Memory B cell (primary cell): Measurements from ENCODE around the gene RNPEPL1.

Source experiments
- ATAC-seq: fragments of 150-1000 bp; cut with Tn5 transposase; 2 replicates; pipeline ENCODE4 v1.10.0; 2021; ENCODE audit warnings: low read depth, mild to moderate bottlenecking, moderate library complexity
- DNase-seq, 2 donors: peaks; one replicate each; pipeline ENCODE4 v3.0.0; 2022; ENCODE audit warnings: low spot score in 2 of 2
- H3K27ac Mint-ChIP-seq: one replicate; pipeline ENCODE4 v1.8.0; 2022; ENCODE audit warnings: mild to moderate bottlenecking, moderate library complexity, mixed read lengths
- H3K27me3 Mint-ChIP-seq: one replicate; pipeline ENCODE4 v1.8.0; 2022; ENCODE audit warnings: mixed read lengths
- H3K36me3 Mint-ChIP-seq: one replicate; pipeline ENCODE4 v1.8.0; 2022; ENCODE audit warnings: mild to moderate bottlenecking, mixed read lengths
- H3K4me1 Mint-ChIP-seq: one replicate; pipeline ENCODE4 v1.8.0; 2022; ENCODE audit warnings: mixed read lengths
- H3K4me3 Mint-ChIP-seq: one replicate; pipeline ENCODE4 v1.8.0; 2022; ENCODE audit warnings: mild to moderate bottlenecking, moderate library complexity, mixed read lengths
- H3K9me3 Mint-ChIP-seq: one replicate; pipeline ENCODE4 v1.8.0; 2022; ENCODE audit warnings: mixed read lengths

RNPEPL1 gene

DNA sequence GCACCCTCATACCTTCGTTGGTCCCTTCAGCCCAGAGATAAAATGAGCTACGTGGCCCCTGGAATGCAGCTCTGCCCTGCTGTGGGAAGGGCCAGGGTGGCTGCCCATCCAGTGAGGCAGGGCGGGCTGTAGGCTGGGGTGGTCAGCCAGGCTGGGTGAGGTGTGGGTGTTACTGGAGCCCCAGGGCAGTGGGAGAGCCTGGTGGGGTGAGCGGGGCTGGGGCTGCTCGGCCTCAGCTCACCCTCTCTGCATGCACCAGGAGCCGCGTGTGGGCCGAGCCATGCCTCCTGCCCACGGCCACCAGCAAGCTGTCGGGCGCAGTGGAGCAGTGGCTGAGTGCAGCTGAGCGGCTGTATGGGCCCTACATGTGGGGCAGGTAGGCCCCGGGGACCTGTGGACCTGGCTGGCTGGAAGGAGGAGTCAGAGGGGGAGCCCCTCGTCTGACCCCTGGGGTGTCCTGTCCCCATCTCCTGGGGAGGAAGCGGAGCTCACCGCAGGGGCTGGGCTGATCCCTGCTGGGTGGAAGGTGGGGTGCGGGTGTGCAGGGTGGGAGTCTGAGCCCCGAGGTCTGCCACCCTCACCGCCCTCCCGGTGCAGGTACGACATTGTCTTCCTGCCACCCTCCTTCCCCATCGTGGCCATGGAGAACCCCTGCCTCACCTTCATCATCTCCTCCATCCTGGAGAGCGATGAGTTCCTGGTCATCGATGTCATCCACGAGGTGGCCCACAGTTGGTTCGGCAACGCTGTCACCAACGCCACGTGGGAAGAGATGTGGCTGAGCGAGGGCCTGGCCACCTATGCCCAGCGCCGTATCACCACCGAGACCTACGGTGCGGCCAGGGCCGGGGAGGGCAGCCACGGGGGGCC lies 5.5 kb downstream of the RNPEPL1 start:
- Mint-ChIP-seq H3K9me3 (no peaks in the 10 kb centered on the region), H3K4me1 (peaks cover 19% of the 10 kb centered on the region), H3K27me3 (no peaks in the 10 kb centered on the region), H3K27ac (no peak overlapping the region), H3K4me3 (no peak overlapping the region), H3K36me3 (peaks cover 15% of the 10 kb centered on the region)
- ATAC-seq = no peak
- no peak for DNase-seq

DNA sequence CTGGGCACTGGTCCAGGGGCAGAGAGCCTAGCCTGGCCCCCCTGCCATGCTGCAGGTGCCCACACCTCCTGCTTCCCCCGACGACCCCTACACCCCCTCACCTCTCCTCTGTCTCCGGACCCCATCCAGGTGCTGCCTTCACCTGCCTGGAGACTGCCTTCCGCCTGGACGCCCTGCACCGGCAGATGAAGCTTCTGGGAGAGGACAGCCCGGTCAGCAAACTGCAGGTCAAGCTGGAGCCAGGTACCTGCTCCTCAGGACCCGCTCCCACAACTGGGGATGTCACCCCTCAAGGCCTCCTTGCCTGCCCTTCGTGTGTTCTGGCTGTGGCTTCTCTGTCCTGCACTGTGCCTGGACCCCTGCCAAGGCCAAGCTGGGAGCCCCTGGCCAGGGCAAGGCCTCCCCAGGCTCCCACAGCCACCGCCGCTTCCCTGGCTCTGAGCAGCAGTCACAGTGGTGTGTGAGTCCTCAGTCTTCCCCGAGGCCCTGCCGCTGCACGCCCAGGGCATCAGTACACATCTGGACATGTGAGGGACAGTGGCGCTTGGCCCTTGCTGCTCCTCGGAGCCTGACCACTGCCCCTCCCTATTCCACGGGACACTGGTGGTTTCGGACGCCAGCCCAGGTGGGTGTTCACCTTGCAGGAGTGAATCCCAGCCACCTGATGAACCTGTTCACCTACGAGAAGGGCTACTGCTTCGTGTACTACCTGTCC lies 6.3 kb downstream of the RNPEPL1 start:
- no peak for DNase-seq
- Mint-ChIP-seq H3K27ac (no peak overlapping the region), H3K4me1 (peaks cover 20% of the 10 kb centered on the region), H3K4me3 (no peak overlapping the region), H3K36me3 (peaks cover 15% of the 10 kb centered on the region), H3K27me3 (no peaks in the 10 kb centered on the region), H3K9me3 (no peaks in the 10 kb centered on the region)
- ATAC-seq = no peak

DNA sequence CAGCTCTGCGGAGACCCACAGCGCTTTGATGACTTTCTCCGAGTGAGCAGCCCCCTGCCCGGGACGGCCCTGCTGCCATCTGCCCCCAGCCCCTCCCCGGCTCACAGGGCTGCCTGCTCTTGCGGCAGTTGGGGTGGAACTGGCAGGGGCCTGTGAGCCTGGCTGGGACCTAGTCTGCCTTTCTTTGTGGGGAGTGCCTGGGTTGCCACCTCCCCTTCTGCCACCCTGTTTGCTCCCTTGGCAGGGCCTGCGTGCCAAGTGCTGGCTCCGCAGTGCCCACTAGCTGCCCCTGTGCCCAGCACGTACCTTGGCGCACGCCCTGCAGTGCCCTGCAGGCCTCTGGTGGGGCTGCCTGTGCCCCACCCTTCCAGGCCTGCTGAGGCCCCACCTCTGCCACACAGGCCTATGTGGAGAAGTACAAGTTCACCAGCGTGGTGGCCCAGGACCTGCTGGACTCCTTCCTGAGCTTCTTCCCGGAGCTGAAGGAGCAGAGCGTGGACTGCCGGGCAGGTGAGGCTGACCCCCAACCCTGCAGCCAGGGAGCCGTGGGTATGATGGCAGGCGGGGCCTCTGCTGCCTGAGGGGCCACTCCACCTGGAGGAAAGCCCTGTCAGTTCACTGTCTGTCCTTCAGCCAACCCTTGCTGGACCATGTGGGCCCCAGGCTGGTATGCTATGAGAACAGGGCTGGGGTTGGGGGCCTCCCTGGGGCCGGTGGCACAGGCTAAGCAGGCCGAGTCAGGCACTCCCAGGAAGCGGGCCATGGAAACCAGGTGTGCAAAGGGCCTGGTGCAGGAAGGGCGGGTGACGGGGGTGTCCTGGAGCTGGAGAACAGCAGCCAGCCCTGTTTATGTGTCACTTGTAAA lies 7.0 kb downstream of the RNPEPL1 start:
- Mint-ChIP-seq H3K4me1 (peaks cover 21% of the 10 kb centered on the region), H3K27me3 (no peaks in the 10 kb centered on the region), H3K27ac (no peak overlapping the region), H3K9me3 (no peaks in the 10 kb centered on the region), H3K36me3 (peaks cover 15% of the 10 kb centered on the region), H3K4me3 (no peak overlapping the region)
- no peak for ATAC-seq
- no peak for DNase-seq

DNA sequence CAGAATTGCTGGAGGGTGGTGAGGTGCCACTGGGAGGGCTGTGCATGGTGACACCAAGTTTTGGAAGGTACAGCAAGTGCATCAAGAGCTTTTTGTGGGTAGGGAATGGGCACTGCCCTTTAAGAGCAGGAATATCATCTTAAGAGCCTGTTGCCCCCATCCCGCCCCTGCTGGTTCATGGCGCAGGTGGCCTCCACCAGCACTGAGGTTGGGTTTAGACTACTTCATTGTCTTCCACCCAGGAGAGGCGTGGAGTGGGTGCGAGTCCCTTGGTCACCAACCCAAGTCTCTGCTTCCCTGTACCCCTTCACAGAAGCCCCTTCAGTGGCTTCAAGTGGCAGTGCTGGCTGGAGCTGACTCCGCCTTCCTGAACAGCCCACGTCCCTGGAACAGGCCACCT lies 7.8 kb downstream of the RNPEPL1 start:
- H3K4me1 Mint-ChIP-seq = peaks cover 21% of the 10 kb centered on the region
- no peak overlapping the region for H3K27ac Mint-ChIP-seq
- peaks cover 22% of the 10 kb centered on the region for H3K36me3 Mint-ChIP-seq
- no peak overlapping the region for H3K4me3 Mint-ChIP-seq
- ATAC-seq (no peak), DNase-seq (no peak)
- no peaks in the 10 kb centered on the region for H3K27me3 Mint-ChIP-seq
- H3K9me3 Mint-ChIP-seq = no peaks in the 10 kb centered on the region

DNA sequence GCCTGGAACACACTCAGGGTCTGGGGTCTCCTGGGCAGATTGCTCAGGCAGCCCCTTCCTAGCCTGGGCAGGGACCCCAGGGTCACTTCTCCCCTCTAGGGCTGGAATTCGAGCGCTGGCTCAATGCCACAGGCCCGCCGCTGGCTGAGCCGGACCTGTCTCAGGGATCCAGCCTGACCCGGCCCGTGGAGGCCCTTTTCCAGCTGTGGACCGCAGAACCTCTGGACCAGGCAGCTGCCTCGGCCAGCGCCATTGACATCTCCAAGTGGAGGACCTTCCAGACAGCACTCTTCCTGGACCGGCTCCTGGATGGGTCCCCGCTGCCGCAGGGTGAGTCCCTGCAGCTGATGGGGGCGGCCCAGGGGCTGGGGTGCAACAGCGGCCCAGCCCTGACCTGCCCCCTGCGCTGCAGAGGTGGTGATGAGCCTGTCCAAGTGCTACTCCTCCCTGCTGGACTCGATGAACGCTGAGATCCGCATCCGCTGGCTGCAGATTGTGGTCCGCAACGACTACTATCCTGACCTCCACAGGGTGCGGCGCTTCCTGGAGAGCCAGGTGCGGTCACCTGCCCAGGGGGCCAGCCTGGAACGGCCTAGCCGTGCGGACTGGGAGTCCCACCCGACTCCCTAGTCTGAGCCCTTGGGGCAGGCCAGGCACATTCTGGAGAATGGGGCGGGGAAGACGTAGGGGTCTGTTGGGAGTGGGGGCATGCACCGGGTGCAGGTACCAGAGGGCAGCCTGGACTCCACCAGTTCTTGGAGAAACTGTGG lies 8.3 kb downstream of the RNPEPL1 start:
- ATAC-seq (no peak), DNase-seq (no peak)
- no peaks in the 10 kb centered on the region for H3K27me3 Mint-ChIP-seq
- H3K4me3 Mint-ChIP-seq = no peak overlapping the region
- no peak overlapping the region for H3K27ac Mint-ChIP-seq
- H3K9me3 Mint-ChIP-seq = no peaks in the 10 kb centered on the region
- peaks cover 22% of the 10 kb centered on the region for H3K36me3 Mint-ChIP-seq
- H3K4me1 Mint-ChIP-seq = peaks cover 17% of the 10 kb centered on the region

DNA sequence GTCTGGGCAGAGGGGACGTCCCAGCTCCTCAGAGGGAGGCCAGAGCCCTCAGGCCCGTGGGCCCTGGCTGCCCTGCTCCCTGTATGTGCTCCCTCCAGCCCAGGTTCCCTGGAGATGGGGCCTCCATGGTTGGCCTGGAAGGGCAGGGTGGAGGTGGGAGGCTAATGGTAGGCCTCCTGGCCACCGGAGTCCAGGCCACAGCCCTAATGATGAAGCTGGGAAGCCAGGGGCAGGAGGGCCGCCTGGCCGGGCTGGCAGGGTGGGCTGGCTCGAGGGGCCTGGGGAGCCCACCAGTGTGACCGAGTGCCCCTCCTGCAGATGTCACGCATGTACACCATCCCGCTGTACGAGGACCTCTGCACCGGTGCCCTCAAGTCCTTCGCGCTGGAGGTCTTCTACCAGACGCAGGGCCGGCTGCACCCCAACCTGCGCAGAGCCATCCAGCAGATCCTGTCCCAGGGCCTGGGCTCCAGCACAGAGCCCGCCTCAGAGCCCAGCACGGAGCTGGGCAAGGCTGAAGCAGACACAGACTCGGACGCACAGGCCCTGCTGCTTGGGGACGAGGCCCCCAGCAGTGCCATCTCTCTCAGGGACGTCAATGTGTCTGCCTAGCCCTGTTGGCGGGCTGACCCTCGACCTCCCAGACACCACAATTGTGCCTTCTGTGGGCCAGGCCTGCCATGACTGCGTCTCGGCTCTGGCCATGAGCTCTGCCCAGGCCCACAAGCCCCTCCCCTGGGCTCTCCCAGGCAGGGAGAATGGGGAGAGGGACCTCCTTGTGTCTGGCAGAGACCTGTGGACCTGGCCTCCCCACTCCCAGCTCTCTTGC lies 9.2 kb downstream of the RNPEPL1 start:
- peaks cover 17% of the 10 kb centered on the region for H3K4me1 Mint-ChIP-seq
- no peak for ATAC-seq
- H3K36me3 Mint-ChIP-seq = peaks cover 24% of the 10 kb centered on the region
- no peaks in the 10 kb centered on the region for H3K27me3 Mint-ChIP-seq
- no peak for DNase-seq
- H3K27ac Mint-ChIP-seq = no peak overlapping the region
- peaks cover 1% of the 10 kb centered on the region for H3K9me3 Mint-ChIP-seq
- H3K4me3 Mint-ChIP-seq = no peak overlapping the region

DNA sequence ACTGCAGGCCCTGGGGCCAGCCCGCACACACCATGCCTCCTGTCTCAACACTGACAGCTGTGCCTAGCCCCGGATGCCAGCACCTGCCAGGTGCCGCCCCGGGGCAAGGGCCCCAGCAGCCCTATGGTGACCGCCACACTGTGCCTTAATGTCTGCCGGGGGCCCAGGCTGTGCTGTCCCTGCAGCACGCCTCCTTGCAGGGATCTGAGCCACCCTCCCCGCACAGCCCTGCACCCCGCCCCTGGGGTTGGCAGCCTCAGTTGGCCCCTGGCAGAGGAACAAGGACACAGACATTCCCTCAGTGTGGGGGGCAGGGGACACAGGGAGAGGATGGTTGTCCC lies 9.8 kb downstream of the RNPEPL1 start:
- Mint-ChIP-seq H3K4me3 (no peak overlapping the region), H3K27me3 (no peaks in the 10 kb centered on the region), H3K27ac (no peak overlapping the region), H3K9me3 (peaks cover 1% of the 10 kb centered on the region), H3K36me3 (peaks cover 24% of the 10 kb centered on the region), H3K4me1 (peaks cover 17% of the 10 kb centered on the region)
- ATAC-seq (no peak), DNase-seq (no peak)

DNA sequence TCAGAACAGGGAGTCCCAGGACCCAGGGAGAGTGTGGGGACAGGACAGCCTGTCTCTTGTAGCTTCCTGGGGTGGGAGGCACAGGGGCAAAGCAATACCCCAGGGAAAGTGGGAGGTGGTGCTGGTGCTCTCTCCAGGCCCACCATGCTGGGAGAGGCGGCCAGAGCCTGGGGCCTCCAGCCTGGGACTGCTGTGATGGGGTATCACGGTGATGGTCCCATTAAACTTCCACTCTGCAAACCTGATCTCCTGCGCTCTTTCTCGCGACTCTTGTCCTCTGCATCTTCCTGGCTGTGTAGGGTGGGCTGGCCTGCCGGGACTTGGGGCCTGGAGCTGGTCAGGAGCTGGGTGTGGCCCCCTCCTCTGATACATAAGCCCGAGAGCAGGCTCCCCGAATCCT lies 10.2 kb downstream of the RNPEPL1 start:
- H3K36me3 Mint-ChIP-seq = peaks cover 24% of the 10 kb centered on the region
- peaks cover 17% of the 10 kb centered on the region for H3K4me1 Mint-ChIP-seq
- ATAC-seq = no peak
- no peak for DNase-seq
- H3K9me3 Mint-ChIP-seq = peaks cover 1% of the 10 kb centered on the region
- H3K27me3 Mint-ChIP-seq = no peaks in the 10 kb centered on the region
- no peak overlapping the region for H3K27ac Mint-ChIP-seq
- no peak overlapping the region for H3K4me3 Mint-ChIP-seq

DNA sequence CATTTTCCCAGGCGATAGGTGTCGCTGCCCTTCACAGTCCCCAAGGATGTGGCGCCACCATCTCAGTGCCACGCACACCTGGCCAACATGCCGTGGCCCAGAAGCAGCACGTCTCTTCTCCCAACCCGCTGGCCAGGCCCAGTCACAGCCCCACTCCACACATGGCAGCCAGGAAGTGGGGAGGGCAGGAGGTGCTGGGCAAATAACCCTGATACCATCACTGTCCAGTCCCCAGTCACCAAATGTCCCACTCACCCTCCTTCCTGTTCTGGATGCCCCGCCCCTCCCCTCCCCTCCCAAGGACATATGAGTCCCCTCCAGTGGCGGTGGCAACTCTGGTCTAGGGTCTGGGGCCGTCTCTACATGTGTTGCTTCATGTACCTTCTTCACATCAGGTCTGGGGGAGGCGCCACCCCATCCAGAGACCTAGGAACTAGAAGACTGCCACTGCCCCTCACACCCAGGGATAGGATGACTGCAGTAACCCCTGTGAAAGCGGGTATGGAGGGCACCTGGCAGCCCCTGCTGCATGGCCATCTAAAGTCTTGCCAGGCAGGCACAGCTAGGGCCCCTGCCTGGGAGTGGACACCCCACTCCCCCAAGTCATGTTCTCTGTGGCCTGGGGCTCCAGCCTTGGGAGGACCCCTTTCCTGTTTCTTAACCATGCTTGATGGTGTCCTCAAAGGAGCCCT lies 10.9 kb downstream of the RNPEPL1 start:
- Mint-ChIP-seq H3K27me3 (no peaks in the 10 kb centered on the region), H3K4me3 (no peak overlapping the region), H3K4me1 (peaks cover 17% of the 10 kb centered on the region), H3K27ac (no peak overlapping the region), H3K9me3 (peaks cover 1% of the 10 kb centered on the region), H3K36me3 (peaks cover 24% of the 10 kb centered on the region)
- no peak for ATAC-seq
- DNase-seq = no peak

DNA sequence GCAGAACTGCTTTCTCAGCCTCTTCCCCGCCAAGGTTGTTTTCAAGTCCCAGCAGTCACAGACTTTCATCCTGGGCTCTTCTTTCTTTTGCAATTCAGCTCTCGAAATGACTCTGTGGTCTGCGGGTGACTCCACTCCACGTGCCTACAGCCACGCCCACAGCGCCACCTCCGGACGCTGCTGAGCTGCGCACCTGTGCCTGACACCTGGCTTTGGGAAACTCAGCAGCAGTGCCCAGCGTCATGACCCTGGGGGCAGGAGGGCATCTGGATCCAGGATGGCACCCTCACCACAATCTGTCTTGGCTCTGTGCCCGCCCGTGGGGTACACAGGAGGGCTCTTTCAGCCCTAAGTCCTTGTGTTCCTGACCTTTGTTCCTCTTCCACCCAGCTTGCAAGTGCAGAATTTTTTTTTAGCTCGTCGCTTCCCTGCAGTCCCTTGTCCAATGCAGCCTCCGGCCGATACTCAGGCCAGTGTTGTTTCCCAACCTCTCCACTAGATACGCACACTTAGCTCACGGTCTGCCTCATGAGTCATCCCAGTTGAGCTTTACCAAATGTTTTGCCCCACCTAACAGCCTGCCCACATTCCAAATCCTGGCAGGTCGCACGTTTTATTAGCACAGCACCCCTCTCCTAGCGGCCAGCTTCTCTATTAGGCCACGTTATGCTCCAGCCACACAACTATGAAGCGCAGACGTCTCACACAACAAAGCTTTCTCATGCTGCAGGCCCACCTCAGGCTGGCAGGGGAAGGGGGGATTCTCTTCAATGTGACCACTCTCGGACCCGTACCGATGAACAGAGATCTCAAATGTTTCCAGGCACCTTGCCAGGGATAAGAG lies 11.7 kb downstream of the RNPEPL1 start:
- peak; percentile 52 to 59 for DNase-seq
- no peak overlapping the region for H3K27ac Mint-ChIP-seq
- no peak overlapping the region for H3K4me3 Mint-ChIP-seq
- ATAC-seq = peak; percentile 71
- peaks cover 20% of the 10 kb centered on the region for H3K36me3 Mint-ChIP-seq
- no peaks in the 10 kb centered on the region for H3K27me3 Mint-ChIP-seq
- peaks cover 1% of the 10 kb centered on the region for H3K9me3 Mint-ChIP-seq
- H3K4me1 Mint-ChIP-seq = peaks cover 24% of the 10 kb centered on the region

DNA sequence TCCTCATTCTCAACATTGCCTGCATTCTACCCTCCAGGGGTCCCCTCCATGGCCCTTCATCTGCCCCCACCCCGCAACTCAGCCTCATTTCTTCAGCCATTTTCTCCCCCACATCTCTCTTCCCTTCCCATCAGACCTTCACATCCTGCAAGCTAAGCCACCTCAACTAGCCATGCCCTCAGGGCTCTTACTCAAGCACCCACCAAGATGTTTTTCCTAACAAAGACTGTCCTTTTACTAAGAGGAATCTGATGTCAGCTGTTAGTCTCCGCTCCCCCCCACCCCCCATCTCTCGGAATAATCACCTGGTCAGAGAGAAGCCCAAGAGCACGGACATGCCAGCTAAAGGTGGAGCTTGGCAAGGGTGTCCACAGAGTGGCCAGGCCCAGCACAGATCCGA lies 13.5 kb downstream of the RNPEPL1 start:
- ATAC-seq (no peak), DNase-seq (no peak)
- H3K4me1 Mint-ChIP-seq = peaks cover 31% of the 10 kb centered on the region
- no peaks in the 10 kb centered on the region for H3K27me3 Mint-ChIP-seq
- H3K4me3 Mint-ChIP-seq = no peak overlapping the region
- peaks cover 1% of the 10 kb centered on the region for H3K9me3 Mint-ChIP-seq
- no peak overlapping the region for H3K27ac Mint-ChIP-seq
- peaks cover 14% of the 10 kb centered on the region for H3K36me3 Mint-ChIP-seq

DNA sequence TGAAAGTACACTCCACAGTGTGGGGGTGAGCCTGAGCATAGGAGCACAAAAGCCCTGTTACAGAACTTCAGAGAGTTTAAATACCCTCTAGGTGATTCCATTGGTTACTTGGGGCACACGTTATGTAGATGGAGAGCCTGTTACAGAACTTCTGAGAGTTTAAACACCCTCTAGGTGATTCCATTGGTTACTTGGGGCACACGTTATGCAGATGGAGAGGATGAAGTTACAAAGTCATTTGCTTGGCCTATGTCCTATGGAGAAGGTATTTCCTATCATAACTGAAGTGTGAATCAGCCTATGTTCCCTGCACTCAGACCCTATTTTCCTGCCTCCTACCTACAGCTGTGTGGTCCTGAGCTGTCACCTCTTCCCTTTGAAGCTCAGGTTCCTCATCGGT lies 14.5 kb downstream of the RNPEPL1 start:
- peaks cover 11% of the 10 kb centered on the region for H3K36me3 Mint-ChIP-seq
- DNase-seq (no peak), ATAC-seq (no peak)
- H3K4me1 Mint-ChIP-seq = peaks cover 36% of the 10 kb centered on the region
- no peaks in the 10 kb centered on the region for H3K27me3 Mint-ChIP-seq
- no peak overlapping the region for H3K27ac Mint-ChIP-seq
- H3K9me3 Mint-ChIP-seq = peaks cover 1% of the 10 kb centered on the region
- H3K4me3 Mint-ChIP-seq = no peak overlapping the region
